Panc1 (cell line): Measurements from ENCODE around the gene POU2F1. TPM values are rescaled to one million over a fixed set of nuclear protein-coding genes. Genes with fewer than 3 reads are reported as not detected.

Experiments
- ATAC-seq: fragments of 200-7000 bp; cut with Tn5 transposase; 2 replicates; pipeline ENCODE4 v1.9.1; 2020; ENCODE audit warnings: mild to moderate bottlenecking, moderate library complexity
- BruUV-seq: library from RNA; stranded (reverse); fragments of 400-500 nt; replicated peaks from 2 replicates; lab custom pipeline; 2021; lab: Mats Ljungman, UMichigan
- CTCF ChIA-PET: fragments of 300-600 bp; sonication (Branson Sonifier 250); formaldehyde crosslinking; loops from one replicate; lab custom pipeline; 2022; ENCODE audit warnings: antibody characterized with exemption; lab: Charles Lee
- POLR2A ChIA-PET: fragments of 300-600 bp; sonication (Branson Sonifier 250); formaldehyde crosslinking; loops from one replicate; lab custom pipeline; 2022; ENCODE audit warnings: antibody characterized with exemption; lab: Charles Lee
- DNase-seq: peaks from one replicate; pipeline ENCODE4 v3.0.0-alpha.2; 2010; ENCODE audit warnings: low read depth, low spot score
- H3K27ac ChIP-seq: 2 replicates; pipeline ENCODE4 v1.5.1; 2011; ENCODE audit warnings: mild to moderate bottlenecking, low read length, inconsistent platforms
- H3K27me3 ChIP-seq: fragments of 200-500 bp; sonication (Bioruptor generic); 2 replicates; pipeline ENCODE4 v1.6.0; 2014; ENCODE audit warnings: low read length, inconsistent platforms; ENCODE audit not compliant: control insufficient read depth, insufficient read depth
- H3K36me3 ChIP-seq: fragments of 200-500 bp; sonication (Bioruptor generic); 2 replicates; pipeline ENCODE4 v1.5.1; 2014; ENCODE audit warnings: inconsistent platforms, mild to moderate bottlenecking, low read length, moderate library complexity; ENCODE audit not compliant: control insufficient read depth, insufficient read depth
- H3K4me1 ChIP-seq: 2 replicates; pipeline ENCODE4 v1.5.1; 2011; ENCODE audit warnings: inconsistent platforms, mild to moderate bottlenecking, low read length, moderate library complexity; ENCODE audit not compliant: control insufficient read depth, insufficient read depth
- H3K4me3 ChIP-seq, 2 experiments: 2 replicates each; pipeline ENCODE4 v1.5.1; 2011 to 2012; ENCODE audit warnings: low read depth in 2 of 2, low read length in 2 of 2, mild to moderate bottlenecking in 2 of 2, inconsistent platforms in 1 of 2, moderate library complexity in 1 of 2
- H3K9me3 ChIP-seq: fragments of 200-500 bp; sonication (Bioruptor generic); 2 replicates; pipeline ENCODE4 v1.5.1; 2014; ENCODE audit warnings: low read depth, mild to moderate bottlenecking, inconsistent platforms, low read length, moderate library complexity; ENCODE audit not compliant: control insufficient read depth, insufficient read depth
- POLR2AphosphoS5 ChIP-seq: IDR thresholded peaks from 2 replicates; pipeline ENCODE4 v1.6.1; 2012; ENCODE audit warnings: mild to moderate bottlenecking, low read depth, low read length, moderate library complexity
- SIN3A ChIP-seq: IDR thresholded peaks from 2 replicates; pipeline ENCODE4 v1.6.1; 2012; ENCODE audit warnings: low read depth, mild to moderate bottlenecking, low read length, moderate library complexity, borderline replicate concordance; ENCODE audit not compliant: insufficient read depth
- TCF7L2 ChIP-seq: IDR thresholded peaks from 2 replicates; pipeline ENCODE4 v1.6.1; 2011; ENCODE audit warnings: mild to moderate bottlenecking, low read depth, low read length, inconsistent platforms
- in situ Hi-C: cut with HindIII; loops from 2 replicates; pipeline ENCODE4 v1.10.0; 2016; ENCODE audit warnings: low sequenced_read_pairs, low pct_unique_long_range_greater_than_20kb
- intact Hi-C: fragments of 100-400 bp; cut with micrococcal nuclease; formaldehyde crosslinking; loops from one replicate; pipeline ENCODE4 v1.10.0; 2022; ENCODE audit not compliant: unreplicated experiment
- total RNA-seq: library from RNA; stranded (reverse); gene quantifications from one replicate; pipeline ENCODE4 v1.2.1, GENCODE V29; 2021; ENCODE audit not compliant: unreplicated experiment
- TF ChIP-seq, protein P1 (sequence below): fragments of 450-650 bp; IDR thresholded peaks from 2 replicates; pipeline ENCODE4 v1.5.1; 2017; ENCODE audit warnings: mild to moderate bottlenecking
- TF ChIP-seq, protein P2 (sequence below), 2 experiments: IDR thresholded peaks; 2 replicates each; pipeline ENCODE4 v1.6.1; 2011 to 2012; ENCODE audit warnings: low read depth in 2 of 2, control low read depth in 1 of 2, low read length in 1 of 2, mild to moderate bottlenecking in 1 of 2, moderate library complexity in 1 of 2; ENCODE audit not compliant: insufficient read depth in 1 of 2

Gene POU2F1
- total RNA-seq, 1 experiment from 2014 or later, result 17.1 TPM

DNA sequence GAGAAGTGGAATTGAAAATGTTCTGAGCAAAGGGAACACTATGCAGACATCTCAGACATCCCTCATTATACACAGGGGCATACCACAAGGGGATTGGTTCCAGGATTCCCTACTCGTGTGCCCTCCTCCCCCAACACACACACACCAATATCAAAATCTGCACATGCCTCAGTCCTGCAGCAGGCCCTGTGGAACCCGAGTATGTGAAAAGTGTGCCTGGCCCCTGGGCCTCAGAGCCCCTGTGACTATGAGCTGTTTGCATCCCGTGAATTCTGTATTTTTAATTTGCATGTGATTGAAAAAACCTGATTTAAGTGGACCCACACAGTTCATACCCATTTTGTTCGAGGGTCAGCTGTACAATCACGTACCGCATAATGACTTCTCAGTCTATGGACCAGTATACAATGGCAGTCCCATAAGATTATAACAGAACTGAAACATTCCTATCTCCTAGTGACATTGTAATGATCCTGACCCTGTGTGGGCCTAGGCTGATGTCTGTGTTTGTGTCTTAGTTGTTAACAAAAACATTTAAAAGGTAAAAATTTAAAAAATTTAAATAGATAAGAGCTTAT is 11.3 kb downstream of the POU2F1 start:
- H3K27ac ChIP-seq, result no peak overlapping the region
- DNase-seq (no peak), ATAC-seq (no peak)
- intact Hi-C loops, result no loop called here
- in situ Hi-C loops, result no loop called here
- no TSS peak for BruUV-seq
- no peaks in the 10 kb centered on the region for H3K36me3 ChIP-seq
- POLR2A ChIA-PET, result no interaction called here
- CTCF ChIA-PET, result interaction anchor here (0.6 to 0.9 kb wide), 2 partner anchors 12 to 345 kb away, joined by 6 to 14 read pairs; partner anchors contain the start of gene POU2F1
- H3K9me3 ChIP-seq, result no peaks in the 10 kb centered on the region
- no peak overlapping the region for H3K4me3 ChIP-seq
- no peaks in the 10 kb centered on the region for H3K27me3 ChIP-seq
- peaks cover 13% of the 10 kb centered on the region; the same call in 1 of the 2 replicates for H3K4me1 ChIP-seq
- TF ChIP-seq POLR2AphosphoS5 (no peak), SIN3A (no peak), TCF7L2 (no peak)
- TF ChIP-seq, protein P1, sequence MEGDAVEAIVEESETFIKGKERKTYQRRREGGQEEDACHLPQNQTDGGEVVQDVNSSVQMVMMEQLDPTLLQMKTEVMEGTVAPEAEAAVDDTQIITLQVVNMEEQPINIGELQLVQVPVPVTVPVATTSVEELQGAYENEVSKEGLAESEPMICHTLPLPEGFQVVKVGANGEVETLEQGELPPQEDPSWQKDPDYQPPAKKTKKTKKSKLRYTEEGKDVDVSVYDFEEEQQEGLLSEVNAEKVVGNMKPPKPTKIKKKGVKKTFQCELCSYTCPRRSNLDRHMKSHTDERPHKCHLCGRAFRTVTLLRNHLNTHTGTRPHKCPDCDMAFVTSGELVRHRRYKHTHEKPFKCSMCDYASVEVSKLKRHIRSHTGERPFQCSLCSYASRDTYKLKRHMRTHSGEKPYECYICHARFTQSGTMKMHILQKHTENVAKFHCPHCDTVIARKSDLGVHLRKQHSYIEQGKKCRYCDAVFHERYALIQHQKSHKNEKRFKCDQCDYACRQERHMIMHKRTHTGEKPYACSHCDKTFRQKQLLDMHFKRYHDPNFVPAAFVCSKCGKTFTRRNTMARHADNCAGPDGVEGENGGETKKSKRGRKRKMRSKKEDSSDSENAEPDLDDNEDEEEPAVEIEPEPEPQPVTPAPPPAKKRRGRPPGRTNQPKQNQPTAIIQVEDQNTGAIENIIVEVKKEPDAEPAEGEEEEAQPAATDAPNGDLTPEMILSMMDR, result no peak
- TF ChIP-seq, protein P2, sequence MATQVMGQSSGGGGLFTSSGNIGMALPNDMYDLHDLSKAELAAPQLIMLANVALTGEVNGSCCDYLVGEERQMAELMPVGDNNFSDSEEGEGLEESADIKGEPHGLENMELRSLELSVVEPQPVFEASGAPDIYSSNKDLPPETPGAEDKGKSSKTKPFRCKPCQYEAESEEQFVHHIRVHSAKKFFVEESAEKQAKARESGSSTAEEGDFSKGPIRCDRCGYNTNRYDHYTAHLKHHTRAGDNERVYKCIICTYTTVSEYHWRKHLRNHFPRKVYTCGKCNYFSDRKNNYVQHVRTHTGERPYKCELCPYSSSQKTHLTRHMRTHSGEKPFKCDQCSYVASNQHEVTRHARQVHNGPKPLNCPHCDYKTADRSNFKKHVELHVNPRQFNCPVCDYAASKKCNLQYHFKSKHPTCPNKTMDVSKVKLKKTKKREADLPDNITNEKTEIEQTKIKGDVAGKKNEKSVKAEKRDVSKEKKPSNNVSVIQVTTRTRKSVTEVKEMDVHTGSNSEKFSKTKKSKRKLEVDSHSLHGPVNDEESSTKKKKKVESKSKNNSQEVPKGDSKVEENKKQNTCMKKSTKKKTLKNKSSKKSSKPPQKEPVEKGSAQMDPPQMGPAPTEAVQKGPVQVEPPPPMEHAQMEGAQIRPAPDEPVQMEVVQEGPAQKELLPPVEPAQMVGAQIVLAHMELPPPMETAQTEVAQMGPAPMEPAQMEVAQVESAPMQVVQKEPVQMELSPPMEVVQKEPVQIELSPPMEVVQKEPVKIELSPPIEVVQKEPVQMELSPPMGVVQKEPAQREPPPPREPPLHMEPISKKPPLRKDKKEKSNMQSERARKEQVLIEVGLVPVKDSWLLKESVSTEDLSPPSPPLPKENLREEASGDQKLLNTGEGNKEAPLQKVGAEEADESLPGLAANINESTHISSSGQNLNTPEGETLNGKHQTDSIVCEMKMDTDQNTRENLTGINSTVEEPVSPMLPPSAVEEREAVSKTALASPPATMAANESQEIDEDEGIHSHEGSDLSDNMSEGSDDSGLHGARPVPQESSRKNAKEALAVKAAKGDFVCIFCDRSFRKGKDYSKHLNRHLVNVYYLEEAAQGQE (IDR thresholded peaks at IDR 0.05; ENCODE audit: insufficient read depth in 1 of 2, low read depth in 2 of 2, low read length in 1 of 2), result no peak

DNA sequence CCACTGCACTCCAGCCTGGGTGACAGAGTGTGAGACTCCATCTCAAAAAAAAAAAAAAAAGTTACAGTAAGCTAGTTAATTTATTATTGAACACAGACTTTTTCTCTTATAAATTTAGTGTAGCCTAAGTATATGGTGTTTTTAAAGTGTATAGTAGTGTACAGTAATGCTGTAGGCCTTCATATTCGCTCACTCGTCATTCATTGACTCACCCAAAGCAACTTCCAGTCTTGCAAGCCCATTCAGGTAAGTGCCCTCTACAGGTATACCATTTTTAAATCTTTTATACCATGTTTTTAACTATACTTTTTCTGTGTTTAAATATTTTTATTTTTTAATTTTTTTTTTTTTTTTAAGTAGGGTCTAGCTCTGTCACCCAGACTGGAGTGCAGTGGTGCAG is 12.1 kb downstream of the POU2F1 start:
- H3K27me3 ChIP-seq, result no peaks in the 10 kb centered on the region
- TF ChIP-seq TCF7L2 (no peak), POLR2AphosphoS5 (no peak)
- TF ChIP-seq, protein P1, result no peak
- TF ChIP-seq, protein P2 (IDR thresholded peaks at IDR 0.05; ENCODE audit: insufficient read depth in 1 of 2, low read depth in 2 of 2, low read length in 1 of 2), result no peak
- ATAC-seq (no peak), DNase-seq (no peak)
- ChIA-PET CTCF (interaction anchor here (0.6 to 0.9 kb wide), 2 partner anchors 12 to 346 kb away, joined by 6 to 14 read pairs; partner anchors contain the start of gene POU2F1), POLR2A (no interaction called here)
- intact Hi-C loops (no loop called here), in situ Hi-C loops (no loop called here)
- no peak overlapping the region for H3K27ac ChIP-seq
- H3K4me1 ChIP-seq, result peaks cover 11% of the 10 kb centered on the region; the same call in 1 of the 2 replicates
- no peak overlapping the region for H3K4me3 ChIP-seq
- no peaks in the 10 kb centered on the region for H3K9me3 ChIP-seq
- H3K36me3 ChIP-seq, result no peaks in the 10 kb centered on the region
- BruUV-seq, result no TSS peak
